Measurements from ENCODE around the gene APBA3. TPM values are rescaled to one million over a fixed set of nuclear protein-coding genes. Genes with fewer than 3 reads are reported as not detected.

The APBA3 gene
- polyA plus RNA-seq, 1 donor (not counting 4 experiments of a cell fraction or from before 2014, with no cell fraction given), result 6.7 TPM

- no peak overlapping the region for H3K4me2 ChIP-seq (ENCODE audit: control insufficient read depth, extremely low read depth, insufficient read depth, low read depth, low read length)
- H2AFZ ChIP-seq (ENCODE audit: control insufficient read depth, low read length), result no peak overlapping the region
- H3K9ac ChIP-seq (ENCODE audit: control insufficient read depth, extremely low read depth, insufficient read depth, low read length), result no peak overlapping the region
- no peak overlapping the region for H3K4me3 ChIP-seq (ENCODE audit: control insufficient read depth in 2 of 3, extremely low read depth in 1 of 3, insufficient read depth in 2 of 3, low read depth in 1 of 3, low read length in 3 of 3)
- TF ChIP-seq EZH2 (IDR thresholded peaks at IDR 0.05; ENCODE audit: low read length) (no peak), CTCF (optimal IDR thresholded peaks at IDR 0.05 in 1 of 3, IDR thresholded peaks at IDR 0.05 in 1 of 3, conservative IDR thresholded peaks at IDR 0.05 in 1 of 3; ENCODE audit: extremely low read depth in 1 of 3, insufficient read depth in 2 of 3, low read length in 3 of 3) (peak in 1 of 3 experiments; percentile 39)
- H3K9me3 ChIP-seq (ENCODE audit: control insufficient read depth, low read depth, low read length), result no peaks in the 10 kb centered on the region
- no peak for DNase-seq (ENCODE audit: low read depth, low spot score)
- no peaks in the 10 kb centered on the region for H3K4me1 ChIP-seq (ENCODE audit: control insufficient read depth, extremely low read depth, insufficient read depth, low read length)
- H3K36me3 ChIP-seq (ENCODE audit: control insufficient read depth in 2 of 2, extremely low read depth in 1 of 2, insufficient read depth in 2 of 2, low read length in 2 of 2), result peaks cover 5 to 6% of the 10 kb centered on the region in 2 experiments
- no peak for FAIRE-seq
- H3K9me1 ChIP-seq (ENCODE audit: control insufficient read depth, extremely low read depth, insufficient read depth, low read length), result no peaks in the 10 kb centered on the region
- no peaks in the 10 kb centered on the region for H4K20me1 ChIP-seq (ENCODE audit: control insufficient read depth, extremely low read depth, insufficient read depth, low read length)
- no peaks in the 10 kb centered on the region for H3K79me2 ChIP-seq (ENCODE audit: control insufficient read depth, insufficient read depth, low read length)
- H3K27ac ChIP-seq (ENCODE audit: control insufficient read depth, insufficient read depth, low read length), result no peak overlapping the region
- peaks cover 7% of the 10 kb centered on the region for H3K27me3 ChIP-seq (ENCODE audit: control insufficient read depth, extremely low read depth, insufficient read depth, low read length)
- dilution Hi-C loops (cut with MboI; ENCODE audit: extremely low pct_ligation_motif_present, low sequenced_read_pairs), result no loop called here
These were observed 8.0 kb upstream of the APBA3 start for GRCh38 chr19:3769494-3769893.

DNA sequence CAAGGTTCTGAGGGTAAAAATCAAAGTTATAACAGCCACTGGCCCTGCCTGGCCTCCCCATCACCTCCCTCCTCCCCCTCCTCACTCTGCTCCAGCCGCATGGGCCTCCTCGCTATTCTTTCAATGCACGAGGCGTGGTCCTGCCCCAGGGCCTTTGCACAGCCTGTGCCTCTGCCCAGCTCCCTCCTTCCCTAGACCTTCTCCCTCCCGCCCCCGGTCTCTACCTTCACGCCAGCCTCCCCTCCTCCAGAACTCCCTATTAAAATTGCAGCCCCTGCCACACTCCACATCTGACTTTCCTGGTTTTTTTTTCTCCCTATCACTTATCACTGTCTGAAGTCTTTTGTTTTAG lies 7.2 kb upstream of the APBA3 start:
- Histone ChIP-seq H3K27ac (ENCODE audit: control insufficient read depth, insufficient read depth, low read length) (no peak overlapping the region), H3K79me2 (ENCODE audit: control insufficient read depth, insufficient read depth, low read length) (no peaks in the 10 kb centered on the region), H3K27me3 (ENCODE audit: control insufficient read depth, extremely low read depth, insufficient read depth, low read length) (peaks cover 7% of the 10 kb centered on the region), H2AFZ (ENCODE audit: control insufficient read depth, low read length) (no peak overlapping the region), H3K9me1 (ENCODE audit: control insufficient read depth, extremely low read depth, insufficient read depth, low read length) (no peaks in the 10 kb centered on the region), H4K20me1 (ENCODE audit: control insufficient read depth, extremely low read depth, insufficient read depth, low read length) (no peaks in the 10 kb centered on the region), H3K9ac (ENCODE audit: control insufficient read depth, extremely low read depth, insufficient read depth, low read length) (no peak overlapping the region), H3K36me3 (ENCODE audit: control insufficient read depth in 2 of 2, extremely low read depth in 1 of 2, insufficient read depth in 2 of 2, low read length in 2 of 2) (peaks cover 5 to 6% of the 10 kb centered on the region in 2 experiments), H3K4me2 (ENCODE audit: control insufficient read depth, extremely low read depth, insufficient read depth, low read depth, low read length) (no peak overlapping the region), H3K9me3 (ENCODE audit: control insufficient read depth, low read depth, low read length) (no peaks in the 10 kb centered on the region), H3K4me3 (ENCODE audit: control insufficient read depth in 2 of 3, extremely low read depth in 1 of 3, insufficient read depth in 2 of 3, low read depth in 1 of 3, low read length in 3 of 3) (no peak overlapping the region), H3K4me1 (ENCODE audit: control insufficient read depth, extremely low read depth, insufficient read depth, low read length) (no peaks in the 10 kb centered on the region)
- TF ChIP-seq EZH2 (IDR thresholded peaks at IDR 0.05; ENCODE audit: low read length), result no peak
- TF ChIP-seq CTCF (optimal IDR thresholded peaks at IDR 0.05 in 1 of 3, IDR thresholded peaks at IDR 0.05 in 1 of 3, conservative IDR thresholded peaks at IDR 0.05 in 1 of 3; ENCODE audit: extremely low read depth in 1 of 3, insufficient read depth in 2 of 3, low read length in 3 of 3), result no peak
- DNase-seq (ENCODE audit: low read depth, low spot score), result no peak
- FAIRE-seq, result no peak
- dilution Hi-C loops (cut with MboI; ENCODE audit: extremely low pct_ligation_motif_present, low sequenced_read_pairs), result no loop called here
